Heart right ventricle (tissue), 16 donors: ENCODE data around the gene MACO1. TPM values are rescaled to one million over a fixed set of nuclear protein-coding genes. Genes with fewer than 3 reads are reported as not detected.

ENCODE experiments used
- ATAC-seq, 8 donors: fragments of 200-7000 bp; cut with Tn5 transposase; one replicate each; pipeline ENCODE4 v1.9.1; 2020; ENCODE audit warnings: mild to moderate bottlenecking in 8 of 8, moderate library complexity in 8 of 8, moderate number of reproducible peaks in 1 of 8
- DNase-seq, 2 donors: peaks; one replicate each; pipeline ENCODE4 v3.0.0-alpha.2; 2020
- H3K27ac ChIP-seq, 10 donors: fragments of 200-600 bp; sonication (generic) in 2 of 10; one replicate each; pipeline versions ENCODE4 v1.5.0 to v1.8.0; 2020 to 2022; ENCODE audit warnings: mild to moderate bottlenecking in 3 of 10
- H3K27me3 ChIP-seq, 7 donors: fragments of 200-600 bp; one replicate each; pipeline ENCODE4 v1.8.0; 2021 to 2022; ENCODE audit warnings: mild to moderate bottlenecking in 2 of 7
- H3K36me3 ChIP-seq, 9 donors: fragments of 200-600 bp; sonication (generic) in 1 of 9; one replicate each; pipeline versions ENCODE4 v1.5.0 to v1.8.0; 2020 to 2022; ENCODE audit warnings: mild to moderate bottlenecking in 2 of 9
- H3K4me1 ChIP-seq, 9 donors: fragments of 200-600 bp; sonication (generic) in 1 of 9; one replicate each; pipeline versions ENCODE4 v1.5.0 to v1.8.0; 2020 to 2022; ENCODE audit warnings: mild to moderate bottlenecking in 4 of 9
- H3K4me3 ChIP-seq, 10 donors: fragments of 200-600 bp; sonication (generic) in 2 of 10; one replicate each; pipeline versions ENCODE4 v1.5.0 to v1.8.0; 2020 to 2022; ENCODE audit warnings: mild to moderate bottlenecking in 7 of 10, moderate library complexity in 2 of 10
- H3K9me3 ChIP-seq, 11 donors: fragments of 200-600 bp in 10 of 11; sonication (generic) in 2 of 11; one replicate each; pipeline versions ENCODE4 v1.5.0 to v1.8.0; 2013 to 2022; ENCODE audit warnings: mild to moderate bottlenecking in 2 of 11, control low read depth in 1 of 11, moderate library complexity in 1 of 11
- WGBS, 2 donors: extraction: QIAGEN DNeasy Blood & Tissue Kit; methylation state at CpG; one replicate each; pipeline ENCODE4 v1.1.7; 2013; ENCODE audit warnings: inconsistent platforms in 1 of 2; 5-methylcytosine and 5-hydroxymethylcytosine counted together
- intact Hi-C, 10 donors: fragments of 100-400 bp; cut with DNase I; formaldehyde crosslinking; loops; one replicate each; pipeline versions ENCODE4 v1.11.1 to v1.14.2; 2022
- polyA plus RNA-seq, 2 donors: library from polyadenylated mRNA; stranded (reverse); fragments of 200-250 nt; gene quantifications; one replicate each; pipeline ENCODE4 v1.2.3, GENCODE V29; 2013
- total RNA-seq, 10 donors: library from RNA; stranded (reverse); fragmentation: NEBNext Ultra II Directional in 3 of 10; extraction: Animal tissue kit (Norgen Biotek cat#: 25700) in 3 of 10; gene quantifications; one replicate each; pipeline versions ENCODE4 v1.2.1 to v1.2.4, GENCODE V29; 2021 to 2023
- TF ChIP-seq, protein P1 (sequence below), 9 donors: fragments of 200-600 bp; sonication (generic) in 2 of 9; IDR thresholded peaks; one replicate each; pipeline versions ENCODE4 v1.5.0 to v1.8.0; 2021 to 2022; ENCODE audit warnings: antibody characterized with exemption in 9 of 9, mild to moderate bottlenecking in 5 of 9, moderate library complexity in 1 of 9
- donor health status: Arrhythmogenic right ventricular cardiomyopathy.
- donor health status: ischemic (EF 13 %, LVEDD 7.1; RV severe dilation, severe dysfunction).
- donor health status: healthy with polysubstance abuse.
- donor health status: DM: no; HTN: yes; CAD: no.
- donor health status: DM: no; HTN: no; CAD: no.
- donor health status: ischemic (EF 25% LVEDD 6.9; RV normal size, moderate dysfunction).
- donor health status: ischemic (EF 25% LVEDD 5.7; RV mildly dilated, moderate dysfunction).
- donor health status: healthy.
- donor health status: DM: yes; HTN: yes; CAD: no.
- donor health status: Ischemic cardiomyopathy.
- donor health status: ischemic (EF 35%, LVEDD 5.7; RV mildly dilated, moderate dysfunction).
- donor health status: nonischemic (EF 11% LVEDD 7.7; RV severe dilation, severe dysfunction).
- donor health status: DM: yes; HTN: yes; CAD: no.
- donor health status: PGD.
- donor health status: ischemic (EF 29% LVEDD 5.4; RV normal size, mild dysfunction).
- donor health status: nonischemic (EF 23%, LVEDD 6.1; RV moderate dilation, normal function).

MACO1 gene
- total and polyA plus RNA-seq, 12 donors, result 8.7 to 15.5 (median 13.2) TPM

DNA sequence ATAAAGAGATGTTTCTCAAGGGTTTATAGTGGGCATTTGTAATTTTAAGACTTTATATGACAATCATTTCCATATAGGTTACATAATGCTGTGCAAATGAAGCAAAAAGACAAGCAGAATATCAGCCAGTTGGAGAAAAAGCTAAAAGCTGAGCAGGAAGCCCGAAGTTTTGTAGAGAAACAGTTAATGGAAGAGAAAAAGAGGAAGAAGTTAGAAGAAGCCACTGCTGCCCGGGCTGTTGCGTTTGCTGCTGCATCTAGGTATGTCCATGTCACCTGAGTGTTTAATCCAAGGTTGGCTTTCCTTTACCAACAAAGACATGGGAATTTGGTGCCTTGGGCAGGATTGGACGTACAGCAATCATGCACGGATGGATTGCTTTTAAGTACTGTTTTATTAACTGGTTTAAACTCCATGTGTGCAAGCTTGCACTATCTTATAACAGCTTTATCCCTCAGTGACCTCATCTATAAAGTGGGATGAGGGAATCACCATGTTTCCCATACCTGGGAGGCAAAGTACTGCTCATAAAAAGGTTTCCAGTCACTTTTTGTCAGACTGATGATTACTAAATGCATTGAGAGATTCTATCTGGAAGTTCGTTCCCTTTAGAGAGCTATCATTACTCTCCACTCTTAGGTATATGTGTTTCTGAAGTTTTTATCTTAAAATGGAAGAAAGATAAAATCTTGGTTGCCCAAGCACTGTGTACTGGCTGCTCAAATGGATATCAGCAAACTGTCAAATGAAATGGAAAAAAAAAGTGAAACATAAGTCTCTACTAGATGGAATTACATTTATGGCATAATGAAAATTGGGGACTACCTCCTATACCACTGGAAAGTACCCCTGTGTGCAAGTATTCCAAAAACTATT, 55.1 kb downstream of the MACO1 start:
- Histone ChIP-seq H3K27ac (no peak overlapping the region), H3K4me1 (peaks cover 0 to 35% (median 14%) of the 10 kb centered on the region in 9 donors), H3K9me3 (no peaks in the 10 kb centered on the region), H3K4me3 (no peak overlapping the region), H3K27me3 (no peaks in the 10 kb centered on the region), H3K36me3 (peaks cover 0 to 77% (median 14%) of the 10 kb centered on the region in 9 donors)
- WGBS, 2 donors, result 85 to 88% methylated on average over 6 of the region's 6 CpGs
- ATAC-seq (no peak), DNase-seq (no peak)
- intact Hi-C loops, result no loop called here
- TF ChIP-seq, protein P1, sequence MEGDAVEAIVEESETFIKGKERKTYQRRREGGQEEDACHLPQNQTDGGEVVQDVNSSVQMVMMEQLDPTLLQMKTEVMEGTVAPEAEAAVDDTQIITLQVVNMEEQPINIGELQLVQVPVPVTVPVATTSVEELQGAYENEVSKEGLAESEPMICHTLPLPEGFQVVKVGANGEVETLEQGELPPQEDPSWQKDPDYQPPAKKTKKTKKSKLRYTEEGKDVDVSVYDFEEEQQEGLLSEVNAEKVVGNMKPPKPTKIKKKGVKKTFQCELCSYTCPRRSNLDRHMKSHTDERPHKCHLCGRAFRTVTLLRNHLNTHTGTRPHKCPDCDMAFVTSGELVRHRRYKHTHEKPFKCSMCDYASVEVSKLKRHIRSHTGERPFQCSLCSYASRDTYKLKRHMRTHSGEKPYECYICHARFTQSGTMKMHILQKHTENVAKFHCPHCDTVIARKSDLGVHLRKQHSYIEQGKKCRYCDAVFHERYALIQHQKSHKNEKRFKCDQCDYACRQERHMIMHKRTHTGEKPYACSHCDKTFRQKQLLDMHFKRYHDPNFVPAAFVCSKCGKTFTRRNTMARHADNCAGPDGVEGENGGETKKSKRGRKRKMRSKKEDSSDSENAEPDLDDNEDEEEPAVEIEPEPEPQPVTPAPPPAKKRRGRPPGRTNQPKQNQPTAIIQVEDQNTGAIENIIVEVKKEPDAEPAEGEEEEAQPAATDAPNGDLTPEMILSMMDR (IDR thresholded peaks at IDR 0.05), result no peak

DNA sequence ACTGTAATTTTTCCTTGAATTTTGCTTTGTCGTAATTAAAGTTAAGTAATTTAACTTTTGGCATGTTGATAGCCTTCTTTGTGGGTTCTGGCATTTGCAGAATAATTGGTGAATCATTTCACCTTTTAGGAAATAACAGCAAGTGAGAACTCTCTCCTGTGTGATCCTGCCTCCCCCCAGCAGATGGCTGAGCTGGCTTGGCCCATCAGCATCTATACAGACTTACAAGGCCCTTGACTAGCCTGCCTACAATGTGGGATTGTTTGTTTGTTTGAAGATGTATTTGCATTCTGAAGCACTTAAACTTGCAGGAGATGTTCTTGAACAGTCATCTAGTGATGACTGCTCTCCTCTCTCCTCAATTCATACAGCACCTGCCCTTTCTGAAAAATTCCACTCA, 55.9 kb downstream of the MACO1 start:
- Histone ChIP-seq H3K36me3 (peaks cover 0 to 85% (median 19%) of the 10 kb centered on the region in 9 donors), H3K9me3 (no peaks in the 10 kb centered on the region), H3K27ac (no peak overlapping the region), H3K4me1 (peaks cover 0 to 29% (median 10%) of the 10 kb centered on the region in 9 donors), H3K27me3 (no peaks in the 10 kb centered on the region), H3K4me3 (no peak overlapping the region)
- intact Hi-C loops, result no loop called here
- no peak for ATAC-seq
- no peak for DNase-seq
- TF ChIP-seq, protein P1 (IDR thresholded peaks at IDR 0.05), result no peak
- 95 to 96% methylated on average over 1 of the region's 1 CpG for WGBS, 2 donors

GRCh38 chr1:25487628-25488027, 56.9 kb downstream of the MACO1 start:
- Histone ChIP-seq H3K4me3 (no peak overlapping the region), H3K4me1 (peaks cover 0 to 19% (median 7%) of the 10 kb centered on the region in 9 donors), H3K27me3 (no peaks in the 10 kb centered on the region), H3K27ac (no peak overlapping the region), H3K9me3 (no peaks in the 10 kb centered on the region), H3K36me3 (peaks cover 0 to 95% (median 28%) of the 10 kb centered on the region in 9 donors)
- TF ChIP-seq, protein P1 (IDR thresholded peaks at IDR 0.05), result peak in 7 of 9 donors; percentile 26 to 56 (median 43)
- intact Hi-C loops, result no loop called here
- WGBS, 2 donors, result 96 to 98% methylated on average over 2 of the region's 2 CpGs
- DNase-seq (no peak), ATAC-seq (no peak)

GRCh38 chr1:25492323-25492722, 61.6 kb downstream of the MACO1 start:
- no peaks in the 10 kb centered on the region for H3K9me3 ChIP-seq
- DNase-seq, result no peak
- intact Hi-C loops, result loop anchor here in 1 of 10 donors (10.0 kb wide), 1 partner anchor 208 kb away; no protein-coding TSS in a partner anchor
- ATAC-seq, result no peak
- no peak overlapping the region for H3K4me3 ChIP-seq
- 53 to 72% methylated on average over 8 of the region's 8 CpGs for WGBS, 2 donors
- no peaks in the 10 kb centered on the region for H3K4me1 ChIP-seq
- no peak overlapping the region for H3K27ac ChIP-seq
- no peaks in the 10 kb centered on the region for H3K27me3 ChIP-seq
- TF ChIP-seq, protein P1 (IDR thresholded peaks at IDR 0.05), result no peak
- peaks cover 0 to 100% (median 48%) of the 10 kb centered on the region in 9 donors for H3K36me3 ChIP-seq
